LNCaP clone FGC (cell line): ENCODE results near the gene PER3.

Experiments used
- DNase-seq: peaks from one replicate; pipeline ENCODE4 v3.0.0-alpha.2; 2011; ENCODE audit warnings: low read depth
- H3K4me3 ChIP-seq: 2 replicates; pipeline ENCODE4 v1.5.1; 2011; ENCODE audit warnings: mild to moderate bottlenecking, low read depth, low read length, control low read depth
- TF ChIP-seq, protein P1 (sequence below): IDR thresholded peaks from 2 replicates; pipeline ENCODE4 v1.5.1; 2012; ENCODE audit warnings: mild to moderate bottlenecking; ENCODE audit not compliant: control insufficient read depth, insufficient read depth; ENCODE audit errors: extremely low read depth

Gene PER3

GRCh38 chr1:7857985-7858384 is 73.9 kb downstream of the PER3 start:
- TF ChIP-seq, protein P1, sequence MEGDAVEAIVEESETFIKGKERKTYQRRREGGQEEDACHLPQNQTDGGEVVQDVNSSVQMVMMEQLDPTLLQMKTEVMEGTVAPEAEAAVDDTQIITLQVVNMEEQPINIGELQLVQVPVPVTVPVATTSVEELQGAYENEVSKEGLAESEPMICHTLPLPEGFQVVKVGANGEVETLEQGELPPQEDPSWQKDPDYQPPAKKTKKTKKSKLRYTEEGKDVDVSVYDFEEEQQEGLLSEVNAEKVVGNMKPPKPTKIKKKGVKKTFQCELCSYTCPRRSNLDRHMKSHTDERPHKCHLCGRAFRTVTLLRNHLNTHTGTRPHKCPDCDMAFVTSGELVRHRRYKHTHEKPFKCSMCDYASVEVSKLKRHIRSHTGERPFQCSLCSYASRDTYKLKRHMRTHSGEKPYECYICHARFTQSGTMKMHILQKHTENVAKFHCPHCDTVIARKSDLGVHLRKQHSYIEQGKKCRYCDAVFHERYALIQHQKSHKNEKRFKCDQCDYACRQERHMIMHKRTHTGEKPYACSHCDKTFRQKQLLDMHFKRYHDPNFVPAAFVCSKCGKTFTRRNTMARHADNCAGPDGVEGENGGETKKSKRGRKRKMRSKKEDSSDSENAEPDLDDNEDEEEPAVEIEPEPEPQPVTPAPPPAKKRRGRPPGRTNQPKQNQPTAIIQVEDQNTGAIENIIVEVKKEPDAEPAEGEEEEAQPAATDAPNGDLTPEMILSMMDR = no peak
- no peak overlapping the region for H3K4me3 ChIP-seq
- DNase-seq = no peak

DNA sequence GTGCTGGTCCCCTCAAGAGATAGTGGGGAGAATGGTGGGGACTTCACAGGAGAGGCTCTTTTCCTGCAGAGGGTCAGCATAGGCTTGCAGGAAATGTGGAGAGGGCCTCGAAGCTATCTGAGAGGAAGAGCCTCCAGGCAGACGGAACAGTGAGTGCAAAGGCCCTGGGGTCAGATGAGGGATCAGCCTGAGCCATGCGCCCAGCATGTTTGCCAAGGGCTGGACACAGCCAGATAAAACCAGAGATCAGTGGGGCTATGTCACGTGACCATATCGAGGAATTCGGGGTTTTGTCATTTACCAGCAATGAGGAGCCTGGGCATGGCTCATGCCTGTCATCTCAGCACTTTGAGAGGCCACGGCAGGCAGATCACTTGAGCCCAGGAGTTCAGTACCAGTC is 75.3 kb downstream of the PER3 start:
- no peak for DNase-seq
- TF ChIP-seq, protein P1 = no peak
- no peak overlapping the region for H3K4me3 ChIP-seq

DNA sequence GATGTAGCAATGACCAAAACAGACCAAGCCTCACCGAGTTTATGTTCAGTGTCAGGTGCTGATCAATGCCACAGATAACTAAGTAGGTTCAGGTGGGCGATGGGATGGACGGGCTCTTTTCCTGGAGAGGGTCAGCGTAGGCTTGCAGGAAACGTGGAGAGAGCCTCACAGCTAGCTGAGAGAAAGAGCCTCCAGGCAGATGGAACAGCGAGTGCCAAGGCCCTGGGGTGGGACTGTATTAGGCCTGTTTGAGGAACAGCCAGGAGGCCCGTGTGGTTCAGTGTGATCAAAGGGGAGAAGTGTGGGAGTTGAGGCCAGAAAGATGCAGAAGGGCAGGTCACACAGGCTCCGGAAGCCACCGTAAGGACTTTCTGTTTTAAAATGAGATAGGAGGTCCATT is 76.0 kb downstream of the PER3 start:
- TF ChIP-seq, protein P1 = no peak
- DNase-seq = no peak

DNA sequence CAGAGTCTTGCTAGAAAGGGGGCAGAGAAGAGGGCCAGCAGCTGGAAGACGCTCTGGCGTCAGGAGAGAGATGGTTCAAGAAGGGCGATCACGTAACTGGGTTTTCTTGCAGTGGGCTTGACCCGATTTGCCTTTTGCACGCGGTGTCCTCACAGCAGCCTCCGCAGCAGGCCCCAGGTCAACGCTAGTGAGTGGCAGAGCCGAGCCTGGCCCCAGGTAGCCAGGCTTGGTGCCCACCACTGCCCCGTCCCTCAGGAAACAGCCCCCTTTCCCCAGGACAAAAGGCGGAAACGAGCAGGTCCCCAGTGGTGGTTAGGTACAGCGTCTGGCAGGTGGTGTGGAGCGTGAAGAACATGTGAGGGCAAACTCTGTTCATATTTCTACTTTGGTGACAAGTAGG is 77.4 kb downstream of the PER3 start:
- no peak overlapping the region for H3K4me3 ChIP-seq
- TF ChIP-seq, protein P1 = no peak
- DNase-seq = no peak

More for the DNA sequence above, 76.0 kb downstream of the PER3 start:
- no peak overlapping the region for H3K4me3 ChIP-seq

DNA sequence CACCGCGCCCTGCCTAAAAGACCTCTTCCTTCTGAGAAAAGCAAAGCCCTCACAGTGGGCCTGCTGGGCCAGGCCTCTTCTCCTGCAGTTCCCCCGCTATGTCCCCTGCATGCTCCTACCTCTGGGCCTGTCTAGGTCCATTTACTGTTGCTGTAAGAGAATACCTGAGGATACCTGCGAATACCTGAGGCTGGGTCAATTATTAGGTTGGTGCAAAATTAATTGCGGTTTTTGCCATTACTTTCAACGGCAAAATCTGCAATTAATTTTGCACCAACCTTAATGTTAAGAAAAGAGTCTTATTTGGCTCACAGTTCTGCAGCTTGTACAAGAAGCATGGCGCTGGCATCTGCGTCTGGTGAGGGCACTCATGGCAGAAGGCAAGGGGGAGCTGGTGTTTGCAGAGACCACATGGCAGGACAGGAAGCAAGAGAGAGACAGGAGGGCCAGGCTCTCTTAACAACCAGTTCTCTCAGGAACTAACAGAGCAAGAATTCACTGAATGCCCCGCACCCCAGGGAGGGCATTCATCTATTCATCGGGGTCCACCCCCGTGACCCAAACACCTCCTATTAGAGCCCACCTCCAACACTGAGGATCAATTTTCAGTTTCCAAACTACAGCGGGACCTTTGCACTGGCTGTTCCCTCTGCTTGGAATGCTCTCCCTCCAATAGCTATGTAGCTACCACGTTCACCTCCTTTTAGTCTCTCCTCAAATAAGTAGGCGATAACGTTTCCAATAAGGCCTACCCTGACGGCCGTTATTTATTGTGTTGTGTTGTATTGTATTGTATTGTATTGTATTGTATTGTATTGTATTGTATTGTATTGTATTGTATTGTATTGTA is 78.3 kb downstream of the PER3 start:
- TF ChIP-seq, protein P1 = no peak
- no peak overlapping the region for H3K4me3 ChIP-seq
- DNase-seq = no peak

GRCh38 chr1:7863756-7864328 is 79.8 kb downstream of the PER3 start:
- H3K4me3 ChIP-seq = no peak overlapping the region

More at GRCh38 chr1:7863756-7864328, 79.8 kb downstream of the PER3 start:
- no peak for DNase-seq
- TF ChIP-seq, protein P1 = no peak
